GM21825 (cell line): ENCODE results near the gene ZCCHC14.
"Not testable (repeated sequence)": the region's sequence is repeated elsewhere in the genome, so short reads cannot be mapped to it uniquely, and the experiment has no call there.

Source experiments
- ATAC-seq: cut with Tn5 transposase; IDR thresholded peaks from one replicate; pipeline ENCODE4 v1.9.1; 2021; ENCODE audit warnings: mild to moderate bottlenecking, moderate library complexity; ENCODE audit not compliant: unreplicated experiment

ZCCHC14 gene

GRCh38 chr16:87497767-87498290 is 5.0 kb upstream of the ZCCHC14 start:
- ATAC-seq = not testable (repeated sequence)

GRCh38 chr16:87497023-87497766 is 4.4 kb upstream of the ZCCHC14 start:
- not testable (repeated sequence) for ATAC-seq

- ATAC-seq = no peak
Observed at GRCh38 chr16:87496447-87496801, 3.6 kb upstream of the ZCCHC14 start.

GRCh38 chr16:87495578-87496446 is 3.0 kb upstream of the ZCCHC14 start:
- no peak for ATAC-seq

GRCh38 chr16:87493608-87494280 is 920 bp upstream of the ZCCHC14 start:
- ATAC-seq = no peak

GRCh38 chr16:87492291-87492630 is 563 bp downstream of the ZCCHC14 start:
- no peak for ATAC-seq

GRCh38 chr16:87491522-87492290 is 1.1 kb downstream of the ZCCHC14 start:
- ATAC-seq = no peak

GRCh38 chr16:87490799-87491521 is 1.9 kb downstream of the ZCCHC14 start:
- ATAC-seq = not testable (repeated sequence)

GRCh38 chr16:87490096-87490798 is 2.6 kb downstream of the ZCCHC14 start:
- no peak for ATAC-seq

GRCh38 chr16:87489434-87490045 is 3.3 kb downstream of the ZCCHC14 start:
- ATAC-seq = no peak

- not testable (repeated sequence) for ATAC-seq
Observed at GRCh38 chr16:87488960-87489359, 3.9 kb downstream of the ZCCHC14 start.

GRCh38 chr16:87487361-87487924 is 5.4 kb downstream of the ZCCHC14 start:
- ATAC-seq = no peak

GRCh38 chr16:87486713-87487247 is 6.0 kb downstream of the ZCCHC14 start:
- no peak for ATAC-seq

GRCh38 chr16:87486282-87486681 is 6.5 kb downstream of the ZCCHC14 start:
- no peak for ATAC-seq

GRCh38 chr16:87485792-87486191 is 7.0 kb downstream of the ZCCHC14 start:
- not testable (repeated sequence) for ATAC-seq

- ATAC-seq = no peak
Observed at GRCh38 chr16:87484487-87485331, 8.1 kb downstream of the ZCCHC14 start.

GRCh38 chr16:87483481-87483880 is 9.3 kb downstream of the ZCCHC14 start:
- no peak for ATAC-seq
